ENCODE results near the gene FGF14. TPM values are rescaled to one million over a fixed set of nuclear protein-coding genes. Genes with fewer than 3 reads are reported as not detected.

FGF14 gene
- total RNA-seq, 4 donors from 2014 or later = under 0.01 to 2.4 (median 0.99) TPM

GRCh38 chr13:101986316-101986715 is 415.5 kb downstream of the FGF14 start:
- Histone ChIP-seq H3K4me1 (no peaks in the 10 kb centered on the region), H3K27ac (no peak overlapping the region), H3K4me3 (no peak overlapping the region), H3K27me3 (no peaks in the 10 kb centered on the region), H3K9me3 (no peaks in the 10 kb centered on the region), H3K36me3 (no peaks in the 10 kb centered on the region)
- DNase-seq = no peak
- intact Hi-C loops (cut with DNase I; ENCODE audit: low total_unique reads) = no loop called here
- in situ Hi-C loops (cut with MboI; ENCODE audit: low pct_ligation_motif_present in 1 of 4, low pct_unique_long_range_greater_than_20kb in 1 of 4, low sequenced_read_pairs in 3 of 4) = no loop called here
- 73 to 84% methylated on average over 2 of the region's 2 CpGs for WGBS, 2 donors (ENCODE audit: low coverage in 1 of 2)
- TF ChIP-seq POLR2A (IDR thresholded peaks at IDR 0.05) = no peak
- no peak for TF ChIP-seq CTCF (IDR thresholded peaks at IDR 0.05)
- TF ChIP-seq POLR2AphosphoS5 (IDR thresholded peaks at IDR 0.05) = no peak
- no peak for TF ChIP-seq EP300 (IDR thresholded peaks at IDR 0.05; ENCODE audit: low read depth)

GRCh38 chr13:101985321-101985720 is 416.5 kb downstream of the FGF14 start:
- intact Hi-C loops (cut with DNase I; ENCODE audit: low total_unique reads) = no loop called here
- no peaks in the 10 kb centered on the region for H3K4me1 ChIP-seq
- H3K9me3 ChIP-seq = no peaks in the 10 kb centered on the region
- no peak overlapping the region for H3K27ac ChIP-seq
- TF ChIP-seq POLR2AphosphoS5 (IDR thresholded peaks at IDR 0.05) = no peak
- TF ChIP-seq EP300 (IDR thresholded peaks at IDR 0.05; ENCODE audit: low read depth) = no peak
- TF ChIP-seq CTCF (IDR thresholded peaks at IDR 0.05) = no peak
- TF ChIP-seq POLR2A (IDR thresholded peaks at IDR 0.05) = no peak
- H3K27me3 ChIP-seq = no peaks in the 10 kb centered on the region
- in situ Hi-C loops (cut with MboI; ENCODE audit: low pct_ligation_motif_present in 1 of 4, low pct_unique_long_range_greater_than_20kb in 1 of 4, low sequenced_read_pairs in 3 of 4) = no loop called here
- H3K36me3 ChIP-seq = no peaks in the 10 kb centered on the region
- 83 to 85% methylated on average over 3 of the region's 3 CpGs for WGBS, 2 donors (ENCODE audit: low coverage in 1 of 2)
- no peak overlapping the region for H3K4me3 ChIP-seq
- DNase-seq = no peak

GRCh38 chr13:101982903-101983302 is 418.9 kb downstream of the FGF14 start:
- DNase-seq = no peak
- TF ChIP-seq POLR2AphosphoS5 (IDR thresholded peaks at IDR 0.05) (no peak), CTCF (IDR thresholded peaks at IDR 0.05) (no peak), EP300 (IDR thresholded peaks at IDR 0.05; ENCODE audit: low read depth) (no peak), POLR2A (IDR thresholded peaks at IDR 0.05) (no peak)
- Histone ChIP-seq H3K36me3 (no peaks in the 10 kb centered on the region), H3K27ac (no peak overlapping the region), H3K27me3 (no peaks in the 10 kb centered on the region), H3K4me3 (no peak overlapping the region), H3K9me3 (no peaks in the 10 kb centered on the region), H3K4me1 (peaks cover 0 to 16% (median 3%) of the 10 kb centered on the region in 4 donors)
- in situ Hi-C loops (cut with MboI; ENCODE audit: low pct_ligation_motif_present in 1 of 4, low pct_unique_long_range_greater_than_20kb in 1 of 4, low sequenced_read_pairs in 3 of 4) = no loop called here
- intact Hi-C loops (cut with DNase I; ENCODE audit: low total_unique reads) = no loop called here

- no peak overlapping the region for H3K4me3 ChIP-seq
- DNase-seq = no peak
- peaks cover 0 to 16% (median 3%) of the 10 kb centered on the region in 4 donors for H3K4me1 ChIP-seq
- no peak for TF ChIP-seq POLR2AphosphoS5 (IDR thresholded peaks at IDR 0.05)
- no peak for TF ChIP-seq EP300 (IDR thresholded peaks at IDR 0.05; ENCODE audit: low read depth)
- TF ChIP-seq POLR2A (IDR thresholded peaks at IDR 0.05) = no peak
- TF ChIP-seq CTCF (IDR thresholded peaks at IDR 0.05) = no peak
- in situ Hi-C loops (cut with MboI; ENCODE audit: low pct_ligation_motif_present in 1 of 4, low pct_unique_long_range_greater_than_20kb in 1 of 4, low sequenced_read_pairs in 3 of 4) = no loop called here
- no peak overlapping the region for H3K27ac ChIP-seq
- H3K9me3 ChIP-seq = no peaks in the 10 kb centered on the region
- intact Hi-C loops (cut with DNase I; ENCODE audit: low total_unique reads) = no loop called here
- H3K36me3 ChIP-seq = no peaks in the 10 kb centered on the region
- no peaks in the 10 kb centered on the region for H3K27me3 ChIP-seq
- 19 to 26% methylated on average over 3 of the region's 3 CpGs for WGBS, 2 donors (ENCODE audit: low coverage in 1 of 2)
These were observed 422.0 kb downstream of the FGF14 start for GRCh38 chr13:101979825-101980224.
